GM10847 (cell line): ENCODE results near the gene MOK.

Source experiments
- POLR2A ChIP-seq: IDR thresholded peaks from 2 replicates; pipeline ENCODE4 v1.6.1; 2011; ENCODE audit not compliant: insufficient read length; ENCODE audit errors: extremely low read depth

Gene MOK

DNA sequence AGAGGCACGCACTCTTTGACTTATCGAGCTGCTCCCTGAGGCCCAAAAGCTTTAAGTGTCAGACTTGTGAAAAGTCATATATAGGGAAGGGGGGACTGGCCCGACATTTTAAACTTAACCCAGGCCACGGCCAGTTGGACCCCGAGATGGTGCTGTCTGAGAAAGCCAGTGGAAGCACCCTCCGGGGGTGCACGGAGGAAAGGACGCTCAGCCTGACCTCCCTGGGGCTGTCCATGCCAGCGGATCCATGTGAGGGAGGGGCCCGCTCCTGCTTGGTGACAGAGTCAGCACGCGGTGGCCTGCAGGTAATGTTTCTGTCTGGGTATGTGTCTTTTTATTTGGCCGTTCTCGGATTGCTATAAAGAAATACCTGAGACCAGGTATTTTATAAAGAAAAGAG lies 21.6 kb upstream of the MOK start:
- no peak for TF ChIP-seq POLR2A

DNA sequence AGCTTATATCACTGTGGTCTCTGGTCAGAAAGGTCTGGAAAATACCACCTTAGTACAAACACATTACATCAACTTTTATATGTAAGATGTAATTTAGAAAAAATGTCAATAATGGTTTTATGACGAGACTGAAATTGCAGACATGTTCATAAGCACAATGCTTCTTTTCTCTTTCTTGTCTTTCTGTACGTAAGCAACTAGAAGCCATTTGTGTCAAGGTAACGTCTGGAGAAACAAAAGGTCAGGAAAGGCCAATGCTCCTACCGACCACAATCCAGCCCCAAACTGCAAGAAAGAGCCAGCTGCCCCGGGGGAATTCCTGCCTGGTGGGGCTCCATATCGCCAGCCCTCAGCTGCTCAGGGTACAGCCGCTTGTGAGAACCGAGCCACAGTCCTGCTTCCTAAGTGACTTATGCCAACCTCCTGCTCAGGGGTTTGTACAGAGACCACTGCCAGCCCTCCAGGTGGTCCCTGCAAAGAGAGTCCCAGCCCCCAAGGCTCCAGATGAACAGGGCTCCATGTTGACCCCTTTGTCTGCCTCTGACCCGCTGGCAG lies 20.9 kb upstream of the MOK start:
- no peak for TF ChIP-seq POLR2A

DNA sequence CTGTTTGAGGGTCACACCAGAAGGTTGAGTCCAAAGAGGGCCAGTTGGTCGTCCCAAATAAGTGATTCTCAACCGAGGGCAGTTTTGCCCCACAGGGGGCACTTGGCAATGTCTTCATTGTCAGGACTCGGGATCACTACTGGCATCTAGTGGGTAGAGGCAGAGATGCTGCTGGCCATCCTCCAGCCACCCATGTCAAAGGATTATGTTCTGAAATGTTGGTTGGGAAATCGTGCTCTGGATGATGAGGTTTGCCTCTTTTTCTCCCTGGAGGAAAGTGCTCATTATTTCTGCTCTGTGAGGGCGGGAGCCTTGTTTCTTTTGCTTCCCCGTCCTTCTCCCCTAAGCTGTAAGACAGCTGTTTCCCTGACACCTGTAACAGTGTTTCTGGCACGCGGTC lies 18.1 kb upstream of the MOK start:
- TF ChIP-seq POLR2A, result no peak

DNA sequence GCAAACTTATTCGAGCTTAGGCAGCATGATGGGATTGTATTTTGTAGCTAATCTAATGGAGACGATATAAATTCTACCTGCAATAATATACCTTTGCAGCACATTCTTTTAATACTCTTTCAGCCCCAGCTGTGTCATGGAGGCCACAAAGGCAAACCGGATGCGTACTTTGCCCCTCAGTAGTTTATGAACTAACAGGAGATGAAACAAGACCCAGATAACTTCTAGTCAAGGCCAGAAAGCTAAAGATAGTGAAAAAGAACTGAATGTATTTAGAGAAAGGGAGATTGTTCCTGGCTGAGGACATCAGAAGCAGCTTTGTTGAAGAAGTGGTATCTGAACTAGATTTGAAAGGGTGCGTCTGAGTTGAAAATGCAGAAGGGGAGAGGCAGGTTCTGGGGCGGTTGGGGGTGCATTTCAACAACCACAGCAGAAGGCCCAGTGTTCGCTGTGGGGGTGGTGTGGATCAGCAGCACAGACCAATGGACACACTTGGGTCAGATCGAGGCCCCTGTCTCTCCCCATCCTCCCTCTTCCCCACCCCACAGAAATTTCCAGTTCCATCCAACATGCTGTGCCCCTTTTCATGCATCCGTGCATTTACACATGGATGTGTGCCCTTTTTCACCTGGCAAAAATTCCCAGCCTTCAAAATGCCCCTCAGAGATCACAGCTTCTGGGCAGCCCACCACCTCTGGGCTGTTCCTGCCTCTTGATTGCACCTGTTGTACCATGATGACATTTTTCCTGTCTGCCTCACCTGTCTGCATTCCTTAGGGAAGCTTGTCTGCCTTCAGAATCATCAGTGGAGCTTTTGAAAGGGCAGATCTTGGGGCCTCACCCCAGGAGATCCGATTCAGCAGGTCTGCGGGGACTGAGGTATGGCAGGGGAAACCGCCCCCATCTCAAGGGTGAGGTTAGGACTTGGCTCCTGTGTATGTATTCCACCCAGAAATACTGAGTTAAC lies 16.8 kb upstream of the MOK start:
- no peak for TF ChIP-seq POLR2A

DNA sequence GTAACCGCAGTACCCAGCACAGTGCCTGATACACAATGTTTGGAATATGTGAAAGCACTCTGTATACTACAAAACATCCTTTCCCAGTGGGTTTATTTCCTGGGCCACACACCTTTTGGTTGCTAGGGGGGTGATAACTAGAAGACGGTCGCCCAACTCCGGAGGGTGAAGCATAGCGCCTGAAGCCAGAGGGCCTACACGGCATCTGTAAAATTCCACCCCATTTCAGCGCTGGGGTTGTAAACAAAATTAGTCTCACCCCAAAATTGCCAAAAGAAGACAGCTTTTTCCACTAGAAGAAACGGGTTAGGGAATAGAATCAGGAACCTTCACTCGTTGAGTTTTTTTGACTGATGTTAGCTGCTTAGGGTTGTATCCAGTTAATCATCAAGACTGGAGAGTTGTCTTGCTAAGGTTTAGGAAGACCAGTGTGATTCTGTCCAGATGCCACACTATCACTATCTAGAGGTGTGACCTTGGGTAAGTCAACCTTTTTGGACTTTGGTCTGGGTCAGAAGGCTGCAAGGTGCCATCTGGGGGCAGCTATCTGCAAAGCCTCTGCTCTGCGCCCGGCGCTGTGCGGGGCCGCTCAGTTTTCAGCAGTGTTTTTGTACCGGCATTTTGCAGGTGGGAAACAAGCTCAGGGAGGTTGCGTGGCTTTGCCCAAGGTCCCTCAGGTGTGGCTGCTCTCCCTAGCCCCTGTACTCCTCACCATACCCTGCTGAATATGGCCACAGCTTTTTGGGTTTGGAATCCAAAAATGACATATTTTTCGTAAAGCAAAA lies 15.9 kb upstream of the MOK start:
- TF ChIP-seq POLR2A, result no peak

DNA sequence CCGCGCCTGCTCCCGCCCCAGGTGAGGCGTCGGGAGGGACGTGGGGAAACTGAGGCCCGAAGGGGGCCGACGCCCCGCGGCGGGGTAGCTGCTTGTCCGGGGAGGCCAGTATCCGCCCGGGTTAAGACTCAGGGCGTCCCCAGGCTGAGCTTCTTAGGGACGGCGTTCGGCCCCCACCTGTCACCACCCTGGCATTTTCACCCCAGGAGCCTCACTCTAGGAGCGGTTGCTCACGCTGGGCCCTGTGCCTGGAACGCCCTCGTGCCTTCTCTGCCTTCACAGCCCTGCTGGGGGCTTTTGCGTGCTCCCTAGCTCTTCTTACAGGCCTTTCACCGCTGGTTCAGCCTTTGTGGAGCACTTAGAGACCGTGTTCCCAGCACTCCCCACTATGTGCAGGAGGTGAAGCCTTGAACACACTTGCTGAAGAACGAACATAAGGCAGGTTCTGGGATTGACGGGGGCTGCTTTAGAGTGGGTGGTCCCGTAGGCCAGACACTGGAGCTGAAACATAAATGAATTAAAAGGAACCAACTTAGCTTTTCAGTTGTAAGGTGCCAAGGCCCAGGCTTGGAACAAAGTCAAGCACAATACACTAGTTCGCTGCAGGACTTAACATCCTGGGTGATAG lies 15.2 kb upstream of the MOK start:
- TF ChIP-seq POLR2A, result no peak

DNA sequence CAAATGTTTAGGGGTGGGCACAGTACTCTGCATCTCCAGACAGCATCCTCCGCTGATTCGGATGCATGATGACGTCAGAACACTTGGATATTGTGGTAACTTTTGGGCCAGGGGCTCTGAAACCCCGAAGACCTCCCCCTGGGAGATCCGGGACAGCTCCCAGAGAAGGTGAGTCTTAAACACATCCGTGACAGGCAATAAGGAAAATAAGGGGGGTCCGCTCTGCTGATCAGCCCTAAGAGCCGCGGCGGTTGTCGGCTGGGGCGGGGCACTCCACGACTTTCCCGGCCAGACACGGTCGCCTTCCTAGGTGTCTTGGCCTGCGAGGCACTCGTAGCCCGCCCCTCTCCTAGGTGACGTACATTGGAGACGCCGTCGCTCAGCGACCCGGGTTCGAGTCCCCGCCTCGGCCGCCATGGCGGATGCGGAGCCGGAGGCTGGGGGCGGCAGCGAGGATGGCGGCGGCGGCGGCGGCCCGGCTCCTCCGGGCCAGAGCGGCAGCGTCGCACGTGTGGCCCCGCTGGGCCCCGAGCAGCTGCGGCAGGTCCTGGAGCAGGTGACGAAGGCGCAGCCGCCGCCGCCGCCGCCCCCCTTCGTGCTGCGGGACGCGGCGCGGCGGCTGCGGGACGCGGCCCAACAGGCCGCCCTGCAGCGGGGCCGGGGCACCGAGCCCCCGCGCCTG lies 14.5 kb upstream of the MOK start, which contains the start of gene ZNF839:
Gene ZNF839 (plus strand): TSS at position 396 of the 682 bp plus-strand sequence. CDS start 20 bp downstream, at position 416.
- TF ChIP-seq POLR2A, result no peak

DNA sequence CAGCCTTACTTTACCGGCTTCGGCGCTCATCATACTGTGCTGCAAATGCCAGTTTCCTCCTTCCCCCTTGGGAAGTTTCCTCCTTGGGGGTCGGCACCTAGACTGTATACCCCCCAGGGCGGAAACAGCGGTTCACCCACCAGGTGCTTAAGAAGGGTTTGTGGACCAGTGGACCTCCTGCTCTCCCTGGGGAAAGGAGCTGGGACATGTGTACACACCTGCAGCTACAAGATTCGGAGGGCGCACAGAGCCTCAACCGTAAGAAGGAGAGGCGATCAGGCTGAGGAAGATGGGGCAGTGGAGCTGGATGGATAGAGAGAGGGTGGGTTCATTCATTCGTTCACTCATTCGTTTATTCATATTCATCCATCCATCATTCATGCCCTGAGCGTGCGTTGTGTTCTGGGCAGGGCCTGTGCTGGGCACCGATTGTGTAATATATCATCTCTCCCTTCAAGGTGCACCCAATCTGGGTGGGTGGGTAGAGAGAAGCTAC lies 13.9 kb upstream of the MOK start:
- TF ChIP-seq POLR2A, result no peak

DNA sequence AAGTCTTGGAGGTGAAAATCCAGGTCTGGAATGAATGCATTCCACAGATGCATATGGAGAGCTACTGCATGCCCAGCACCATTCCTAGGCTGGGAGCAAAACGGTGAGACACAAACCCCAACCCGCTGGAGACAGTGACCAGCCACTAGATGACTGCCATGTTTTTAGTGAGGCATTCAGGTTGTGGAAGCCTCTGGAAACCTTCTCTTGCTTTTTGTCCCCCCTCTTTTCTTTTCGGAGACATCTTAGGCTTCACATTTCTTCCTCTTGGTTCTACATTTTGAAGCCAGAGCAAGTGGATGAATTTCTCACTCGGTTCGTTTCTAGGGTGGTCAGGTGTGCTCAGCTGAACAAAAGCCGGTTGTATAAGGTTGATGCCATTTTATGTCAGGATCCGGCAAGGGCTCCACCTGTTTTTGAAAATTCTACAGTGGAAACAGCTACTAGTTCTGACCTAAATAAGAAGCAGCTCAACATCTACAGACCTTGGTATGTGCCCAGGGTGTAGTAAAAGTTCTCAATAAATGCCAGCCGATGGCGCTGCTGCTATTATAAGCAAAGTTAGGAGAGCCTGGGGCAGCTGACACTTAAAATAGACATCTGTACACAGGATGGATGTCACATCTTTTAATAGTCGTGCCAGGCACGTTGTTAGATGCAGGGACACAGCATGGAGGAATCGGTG lies 12.7 kb upstream of the MOK start:
- TF ChIP-seq POLR2A, result no peak

DNA sequence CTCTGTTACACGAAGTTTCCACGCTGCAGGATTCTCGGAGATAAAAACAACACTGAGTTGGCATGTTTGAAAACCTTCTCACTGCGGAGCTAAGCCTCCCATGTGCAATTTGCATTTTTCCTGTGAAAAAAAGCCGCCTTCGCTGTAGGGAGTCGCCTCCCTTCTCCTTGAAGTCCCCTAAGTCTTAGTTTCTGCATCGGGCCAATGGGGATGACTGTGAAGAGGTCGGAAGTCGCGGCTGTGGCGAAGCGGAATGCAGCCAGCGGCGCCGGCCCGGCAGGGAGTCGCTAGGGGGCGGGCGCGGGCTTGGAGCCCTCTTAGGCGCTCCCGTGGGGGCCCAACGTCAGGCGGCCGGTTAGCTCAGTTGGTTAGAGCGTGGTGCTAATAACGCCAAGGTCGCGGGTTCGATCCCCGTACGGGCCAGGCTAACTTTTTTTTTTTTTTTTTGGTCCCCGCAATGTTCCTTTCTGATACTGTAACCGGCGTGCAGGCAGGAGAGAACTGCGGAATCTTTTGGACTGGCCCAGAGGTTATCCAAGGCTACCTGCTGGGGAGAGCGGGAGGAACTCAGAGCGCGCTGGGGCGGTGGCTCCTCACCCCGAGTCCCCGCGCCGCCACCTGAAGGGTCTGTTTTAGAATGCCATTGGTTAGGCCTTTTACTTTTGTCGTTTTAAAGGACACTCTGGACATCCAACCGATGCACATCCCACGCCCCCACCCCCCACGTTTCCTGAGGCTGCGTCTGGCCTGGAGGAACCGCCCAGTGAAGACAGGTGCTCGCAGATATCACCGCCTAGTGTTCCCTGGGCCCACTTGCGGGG lies 12.0 kb upstream of the MOK start:
- TF ChIP-seq POLR2A, result no peak

DNA sequence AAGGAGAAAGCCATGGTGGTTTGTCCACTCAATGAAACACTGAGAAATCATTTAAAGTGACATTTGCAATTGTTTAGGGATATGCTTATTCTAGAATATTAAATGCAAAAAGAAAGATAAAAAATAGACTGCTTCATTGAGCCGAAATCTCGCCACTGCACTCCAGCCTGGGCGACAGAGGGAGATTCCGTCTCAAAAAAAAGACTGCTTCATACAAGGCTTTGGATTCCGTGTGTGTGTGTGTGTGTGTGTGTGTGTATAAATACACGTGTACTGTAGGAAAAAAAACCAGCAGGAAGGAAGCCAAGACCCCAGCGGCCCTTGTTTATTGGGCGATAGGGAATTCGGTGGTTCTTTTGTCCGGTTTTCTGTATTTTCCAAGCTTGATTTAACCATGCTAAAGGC lies 11.4 kb upstream of the MOK start:
- TF ChIP-seq POLR2A, result no peak

DNA sequence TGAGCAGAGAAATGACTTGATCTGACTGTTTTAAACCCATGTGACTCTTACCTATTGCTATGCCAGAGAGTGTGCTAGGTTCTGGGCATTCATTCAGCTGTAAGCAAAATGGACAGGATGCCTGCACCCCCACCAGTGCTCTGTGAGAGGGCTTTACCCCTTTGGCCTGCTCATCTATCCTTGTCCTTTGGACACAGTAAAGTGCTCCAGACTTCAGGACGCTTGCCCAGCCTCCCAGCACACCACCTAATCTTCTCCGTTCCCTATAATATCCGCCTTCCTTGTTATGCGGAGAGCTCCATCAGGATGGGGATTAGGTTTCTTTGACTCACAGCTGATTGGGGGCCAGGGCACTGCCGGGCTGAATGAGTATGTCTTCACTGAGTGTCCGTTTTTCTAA lies 10.2 kb upstream of the MOK start:
- TF ChIP-seq POLR2A, result no peak

DNA sequence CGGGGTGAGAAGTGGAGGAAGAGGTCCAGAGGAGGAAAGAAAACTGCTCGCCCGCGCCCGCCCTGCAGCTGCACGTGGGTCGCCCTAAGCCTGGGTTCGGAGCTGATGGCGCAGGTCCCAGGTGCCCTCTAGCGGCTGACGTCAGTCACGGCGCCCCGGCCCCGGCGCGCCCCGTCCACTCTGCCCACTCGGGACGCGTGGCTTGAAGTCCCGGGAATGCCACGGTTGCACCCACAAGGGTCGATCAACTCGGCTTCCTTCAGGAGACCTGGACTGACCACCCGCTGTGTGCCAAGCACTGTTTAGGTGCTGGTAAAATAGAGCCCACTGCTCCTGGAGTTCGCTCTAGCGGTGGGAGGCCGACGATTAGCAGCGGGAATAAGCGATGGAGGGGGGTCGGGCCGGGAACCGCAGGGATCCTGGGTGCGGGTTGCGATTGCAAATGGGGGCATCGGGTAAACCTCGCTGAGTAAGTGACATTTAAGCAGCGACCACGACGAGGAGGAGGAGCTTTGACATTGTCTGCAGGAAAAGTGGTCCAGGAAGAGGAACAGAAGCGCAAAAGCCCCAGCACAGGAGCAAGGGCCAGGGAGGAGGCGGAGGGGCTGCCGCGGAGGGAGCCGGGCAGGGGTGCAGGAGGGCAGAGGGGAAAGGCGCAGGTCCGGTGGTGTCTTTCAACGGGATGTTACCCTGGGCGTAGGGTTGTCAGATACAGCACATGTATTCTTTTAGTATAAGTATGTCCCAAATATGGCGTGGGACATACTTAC lies 9.5 kb upstream of the MOK start:
- no peak for TF ChIP-seq POLR2A

DNA sequence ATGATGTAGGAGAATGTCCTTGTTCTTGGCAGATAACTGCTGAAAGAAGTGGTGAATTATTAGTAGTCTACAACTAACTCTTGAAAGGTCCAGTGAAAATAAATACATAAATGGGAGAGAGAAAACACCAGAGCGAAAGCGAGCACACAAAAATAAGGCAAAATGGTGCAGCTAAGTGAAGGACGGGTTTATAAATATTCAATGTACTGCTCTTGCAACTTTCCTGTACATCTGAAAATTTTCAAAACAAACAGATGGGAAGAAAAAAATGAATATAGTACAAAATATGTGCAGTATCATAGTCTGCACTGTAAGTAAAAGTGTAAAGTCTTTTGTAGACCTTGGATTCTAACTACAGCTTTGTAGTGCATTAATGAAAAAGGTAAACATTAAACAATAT lies 1.3 kb downstream of the MOK start:
- no peak for TF ChIP-seq POLR2A
